OCI-LY3 (cell line): ENCODE measurements around the gene CYBC1.

Experiments
- H2AFZ ChIP-seq: fragments of 200-600, 300-600 bp; shearing (Covaris generic); 2 replicates; pipeline ENCODE4 v1.6.0; 2014; ENCODE audit warnings: antibody characterized with exemption, low read depth, low read length
- H3K27ac ChIP-seq: fragments of 200-600, 300-600 bp; sonication (generic); 2 replicates; pipeline ENCODE4 v1.5.1; 2014; ENCODE audit warnings: mild to moderate bottlenecking, low read length, moderate library complexity, mixed read lengths
- H3K27me3 ChIP-seq: fragments of 200-600, 300-600 bp; sonication (generic); 2 replicates; pipeline ENCODE4 v1.6.1; 2014; ENCODE audit warnings: low read depth, low read length, mixed read lengths
- H3K36me3 ChIP-seq: fragments of 200-600, 300-600 bp; sonication (generic); replicated peaks from 2 replicates; pipeline ENCODE3; 2014; ENCODE audit warnings: low read depth, low read length, mixed read lengths
- H3K4me1 ChIP-seq: fragments of 300-600, 200-600 bp; sonication (generic); 2 replicates; pipeline ENCODE4 v1.6.1; 2014; ENCODE audit warnings: low read length, mixed read lengths
- H3K4me2 ChIP-seq: fragments of 200-600, 300-600 bp; sonication (generic); 2 replicates; pipeline ENCODE4 v1.6.1; 2014; ENCODE audit warnings: low read length, mixed read lengths
- H3K4me3 ChIP-seq: fragments of 300-600, 200-600 bp; sonication (generic); 2 replicates; pipeline ENCODE4 v1.5.1; 2014; ENCODE audit warnings: antibody characterized with exemption, mild to moderate bottlenecking, low read length, moderate library complexity
- H3K79me2 ChIP-seq: fragments of 300-600, 200-600 bp; shearing (Covaris generic); 2 replicates; pipeline ENCODE4 v1.6.1; 2014; ENCODE audit warnings: mild to moderate bottlenecking, low read length, mixed read lengths
- H3K9ac ChIP-seq: fragments of 300-600, 200-600 bp; shearing (Covaris generic); 2 replicates; pipeline ENCODE4 v1.6.0; 2014; ENCODE audit warnings: mild to moderate bottlenecking, low read length, moderate library complexity
- H3K9me3 ChIP-seq: fragments of 200-600, 300-600 bp; shearing (Covaris generic); 2 replicates; pipeline ENCODE4 v1.6.1; 2014; ENCODE audit warnings: low read length, mixed read lengths; ENCODE audit not compliant: insufficient read depth
- H4K20me1 ChIP-seq: fragments of 200-600, 300-600 bp; sonication (generic); 2 replicates; pipeline ENCODE4 v1.6.1; 2016; ENCODE audit warnings: low read length, mixed read lengths; ENCODE audit not compliant: insufficient read depth
- CTCF ChIP-seq: fragments of 200-600, 300-600 bp; sonication (generic); IDR thresholded peaks from 2 replicates; pipeline ENCODE4 v1.5.1; 2014; ENCODE audit warnings: antibody characterized with exemption, low read length, low read depth
- EZH2phosphoT487 ChIP-seq: fragments of 200-600 bp; shearing (Covaris generic); IDR thresholded peaks from 2 replicates; pipeline ENCODE4 v1.6.1; 2018; ENCODE audit warnings: antibody characterized with exemption, mixed run types, low read depth

The CYBC1 gene

GRCh38 chr17:82495844-82496528 is 45.4 kb upstream of the CYBC1 start:
- no peak overlapping the region for H3K4me2 ChIP-seq
- no peaks in the 10 kb centered on the region for H4K20me1 ChIP-seq
- no peak overlapping the region for H2AFZ ChIP-seq
- no peak overlapping the region for H3K27ac ChIP-seq
- H3K36me3 ChIP-seq, result no peaks in the 10 kb centered on the region
- H3K9ac ChIP-seq, result no peak overlapping the region
- peaks cover 11% of the 10 kb centered on the region for H3K4me1 ChIP-seq
- H3K27me3 ChIP-seq, result no peaks in the 10 kb centered on the region
- TF ChIP-seq CTCF (no peak), EZH2phosphoT487 (no peak)
- H3K79me2 ChIP-seq, result no peaks in the 10 kb centered on the region
- no peak overlapping the region for H3K4me3 ChIP-seq
- H3K9me3 ChIP-seq, result no peaks in the 10 kb centered on the region

GRCh38 chr17:82494236-82495055 is 43.9 kb upstream of the CYBC1 start:
- no peaks in the 10 kb centered on the region for H3K36me3 ChIP-seq
- H3K4me3 ChIP-seq, result peak overlapping the region; percentile 74
- peak overlapping the region; percentile 5; the same call in 1 of the 2 replicates for H2AFZ ChIP-seq
- peak overlapping the region; percentile 46; the same call in 1 of the 2 replicates for H3K9ac ChIP-seq
- H4K20me1 ChIP-seq, result no peaks in the 10 kb centered on the region
- H3K79me2 ChIP-seq, result no peaks in the 10 kb centered on the region
- no peak for TF ChIP-seq EZH2phosphoT487
- peak; percentile 83 for TF ChIP-seq CTCF
- peak overlapping the region; percentile 88 for H3K4me2 ChIP-seq
- peaks cover 11% of the 10 kb centered on the region for H3K4me1 ChIP-seq
- 0 out of 2 replicates have a peak overlapping the region, but pooled peaks have one; percentile 16 for H3K27ac ChIP-seq
- no peaks in the 10 kb centered on the region for H3K9me3 ChIP-seq
- no peaks in the 10 kb centered on the region for H3K27me3 ChIP-seq

- Histone ChIP-seq H3K4me1 (peaks cover 11% of the 10 kb centered on the region), H3K4me3 (no peak overlapping the region), H3K9me3 (no peaks in the 10 kb centered on the region), H3K79me2 (no peaks in the 10 kb centered on the region), H3K4me2 (no peak overlapping the region; the same call in 1 of the 2 replicates), H3K27me3 (no peaks in the 10 kb centered on the region), H3K9ac (no peak overlapping the region), H3K36me3 (peaks cover 3% of the 10 kb centered on the region), H3K27ac (no peak overlapping the region), H2AFZ (no peak overlapping the region), H4K20me1 (no peaks in the 10 kb centered on the region)
- TF ChIP-seq CTCF, result no peak
- no peak for TF ChIP-seq EZH2phosphoT487
Observed at GRCh38 chr17:82493226-82493781, 42.8 kb upstream of the CYBC1 start.
